H1 (cell line): Measurements from ENCODE around the gene DPYD. TPM values are rescaled to one million over a fixed set of nuclear protein-coding genes. Genes with fewer than 3 reads are reported as not detected.

Source experiments
- CTCF ChIA-PET: fragments of 300-600 bp; sonication (Branson Sonifier 250); formaldehyde crosslinking; loops from one replicate; lab custom pipeline; 2021; ENCODE audit not compliant: partially characterized antibody; lab: Charles Lee
- POLR2A ChIA-PET: fragments of 300-600 bp; sonication (Branson Sonifier 250); formaldehyde crosslinking; loops from one replicate; lab custom pipeline; 2021; ENCODE audit warnings: inconsistent platforms; ENCODE audit not compliant: partially characterized antibody; lab: Charles Lee
- DNase-seq, 2 experiments: peaks; one replicate each; pipeline versions ENCODE4 v3.0.0 to v3.0.0-alpha.2; 2010 to 2022; ENCODE audit warnings: low spot score in 2 of 2, low read depth in 1 of 2, mixed read lengths in 1 of 2
- FAIRE-seq: peaks from 2 replicates; lab custom pipeline; 2011; peaks lifted over from hg19 to GRCh38; lab: Jason Lieb, UNC
- H2AFZ ChIP-seq: 2 replicates; pipeline ENCODE4 v1.8.1; 2012; ENCODE audit warnings: low read length, inconsistent platforms
- H2AK5ac ChIP-seq: 2 replicates; pipeline ENCODE4 v1.6.1; 2013; ENCODE audit warnings: low read depth, low read length
- H2BK120ac ChIP-seq: replicated peaks from 2 replicates; pipeline ENCODE3; 2013; ENCODE audit warnings: low read depth, low read length, inconsistent platforms
- H2BK12ac ChIP-seq: 2 replicates; pipeline ENCODE4 v1.6.1; 2013; ENCODE audit warnings: low read depth, low read length
- H2BK15ac ChIP-seq: 2 replicates; pipeline ENCODE4 v1.6.1; 2013; ENCODE audit warnings: low read length
- H2BK20ac ChIP-seq: 2 replicates; pipeline ENCODE4 v1.6.1; 2013; ENCODE audit warnings: low read length
- H2BK5ac ChIP-seq: 2 replicates; pipeline ENCODE4 v1.6.1; 2013; ENCODE audit warnings: low read depth, low read length
- H3K14ac ChIP-seq: 2 replicates; pipeline ENCODE4 v1.6.1; 2013; ENCODE audit warnings: inconsistent platforms; ENCODE audit not compliant: insufficient read length
- H3K18ac ChIP-seq: 2 replicates; pipeline ENCODE4 v1.6.1; 2013; ENCODE audit warnings: low read length; ENCODE audit errors: extremely low read depth
- H3K23ac ChIP-seq: 2 replicates; pipeline ENCODE4 v1.6.1; 2013; ENCODE audit warnings: inconsistent platforms; ENCODE audit not compliant: insufficient read length
- H3K23me2 ChIP-seq: 2 replicates; pipeline ENCODE4 v1.6.1; 2013; ENCODE audit warnings: low read depth, low read length
- H3K27ac ChIP-seq: 2 replicates; pipeline ENCODE4 v1.6.1; 2011; ENCODE audit warnings: low read depth, low read length, inconsistent platforms
- H3K27me3 ChIP-seq, 4 experiments: replicated peaks in 1 of 4; 1 replicate in 1 of 4; 2 replicates in 3 of 4; pipeline versions ENCODE4 v1.6.1 to v1.8.1; 2011 to 2013; ENCODE audit warnings: low read length in 3 of 4, mild to moderate bottlenecking in 3 of 4, inconsistent platforms in 2 of 4, mixed read lengths in 2 of 4, moderate library complexity in 1 of 4; ENCODE audit not compliant: control insufficient read depth in 3 of 4, insufficient read depth in 3 of 4; ENCODE audit errors: extremely low read depth in 1 of 4
- H3K36me3 ChIP-seq, 4 experiments: 2 replicates each; pipeline versions ENCODE4 v1.6.1 to v1.8.1; 2011 to 2013; ENCODE audit warnings: mild to moderate bottlenecking in 4 of 4, low read length in 3 of 4, moderate library complexity in 2 of 4, control low read depth in 1 of 4, inconsistent platforms in 1 of 4; ENCODE audit not compliant: insufficient read depth in 4 of 4, control insufficient read depth in 2 of 4
- H3K4ac ChIP-seq: replicated peaks from 2 replicates; pipeline ENCODE3; 2013; ENCODE audit warnings: low read length, low read depth, mixed read lengths, inconsistent platforms; ENCODE audit not compliant: insufficient read length
- H3K4me1 ChIP-seq, 4 experiments: replicated peaks in 1 of 4; 1 replicate in 1 of 4; 2 replicates in 3 of 4; pipeline versions ENCODE4 v1.6.1 to v1.8.1; 2011 to 2013; ENCODE audit warnings: low read length in 3 of 4, inconsistent platforms in 2 of 4, mixed read lengths in 1 of 4; ENCODE audit not compliant: insufficient read depth in 4 of 4, control insufficient read depth in 3 of 4
- H3K4me2 ChIP-seq, 2 experiments: 2 replicates each; pipeline versions ENCODE4 v1.6.1 to v1.8.1; 2011 to 2013; ENCODE audit warnings: low read depth in 2 of 2, low read length in 2 of 2, control low read depth in 1 of 2, inconsistent platforms in 1 of 2, mild to moderate bottlenecking in 1 of 2; ENCODE audit not compliant: insufficient read depth in 1 of 2
- H3K4me3 ChIP-seq, 4 experiments: fragments of 200-600, 300-600 bp in 1 of 4; sonication (generic), shearing (Covaris generic), sonication (Bioruptor Twin) in 1 of 4; 2 replicates each; pipeline versions ENCODE4 v1.5.1 to v1.8.1; 2011 to 2016; ENCODE audit warnings: low read length in 4 of 4, low read depth in 3 of 4, control low read depth in 2 of 4, inconsistent platforms in 2 of 4, mild to moderate bottlenecking in 2 of 4, mixed read lengths in 1 of 4, moderate library complexity in 1 of 4; ENCODE audit not compliant: insufficient read depth in 2 of 4; ENCODE audit errors: extremely low read depth in 1 of 4
- H3K56ac ChIP-seq: replicated peaks from 2 replicates; pipeline ENCODE3; 2013; ENCODE audit warnings: low read depth, mild to moderate bottlenecking, mixed read lengths, low read length, inconsistent platforms; ENCODE audit not compliant: insufficient read length
- H3K79me1 ChIP-seq: 2 replicates; pipeline ENCODE4 v1.6.1; 2013; ENCODE audit warnings: low read depth, low read length, control low read depth
- H3K79me2 ChIP-seq, 2 experiments: 2 replicates each; pipeline versions ENCODE4 v1.6.1 to v1.8.1; 2012 to 2013; ENCODE audit warnings: low read length in 2 of 2, mild to moderate bottlenecking in 2 of 2, inconsistent platforms in 1 of 2; ENCODE audit not compliant: insufficient read depth in 2 of 2, control insufficient read depth in 1 of 2
- H3K9ac ChIP-seq, 4 experiments: replicated peaks in 1 of 4; 1 replicate in 1 of 4; 2 replicates in 3 of 4; pipeline versions ENCODE4 v1.6.1 to v1.8.1; 2011 to 2013; ENCODE audit warnings: low read depth in 3 of 4, low read length in 3 of 4, control low read depth in 2 of 4, mild to moderate bottlenecking in 2 of 4, moderate library complexity in 2 of 4, inconsistent platforms in 1 of 4; ENCODE audit errors: extremely low read depth in 1 of 4
- H3K9me3 ChIP-seq, 2 experiments: 2 replicates each; pipeline versions ENCODE4 v1.6.1 to v1.8.1; 2012 to 2013; ENCODE audit warnings: mild to moderate bottlenecking in 2 of 2, moderate library complexity in 2 of 2, control low read depth in 1 of 2, inconsistent platforms in 1 of 2, low read depth in 1 of 2, low read length in 1 of 2, mixed read lengths in 1 of 2; ENCODE audit not compliant: insufficient read depth in 2 of 2
- H4K20me1 ChIP-seq, 2 experiments: replicated peaks in 1 of 2; 2 replicates each; pipeline versions ENCODE3 to v1.8.1; 2011 to 2013; ENCODE audit warnings: inconsistent platforms in 2 of 2, low read length in 2 of 2, mild to moderate bottlenecking in 1 of 2; ENCODE audit not compliant: insufficient read depth in 2 of 2, control insufficient read depth in 1 of 2
- H4K5ac ChIP-seq: 2 replicates; pipeline ENCODE4 v1.6.1; 2013; ENCODE audit warnings: low read length, low read depth, mixed read lengths, inconsistent platforms; ENCODE audit not compliant: insufficient read length
- H4K8ac ChIP-seq: 2 replicates; pipeline ENCODE4 v1.8.0; 2013; ENCODE audit warnings: mild to moderate bottlenecking, moderate library complexity, low read length, inconsistent platforms; ENCODE audit not compliant: insufficient read depth; ENCODE audit errors: extremely low read depth
- H4K91ac ChIP-seq: replicated peaks from 2 replicates; pipeline ENCODE3; 2013; ENCODE audit warnings: low read length, mixed read lengths, inconsistent platforms; ENCODE audit not compliant: insufficient read length
- KDM1A ChIP-seq: fragments of 200-600, 300-600 bp; sonication (generic); IDR thresholded peaks from 2 replicates; pipeline ENCODE4 v1.7.1; 2016; ENCODE audit warnings: mild to moderate bottlenecking, low read length, borderline replicate concordance
- TAF1 ChIP-seq: IDR thresholded peaks from 2 replicates; pipeline ENCODE4 v1.6.1; 2011; ENCODE audit warnings: mild to moderate bottlenecking, low read depth, low read length
- WGBS, 2 experiments: shearing (Covaris generic) in 1 of 2; methylation state at CpG; one replicate each; pipeline versions ENCODE4 v1.1.6 to v1.1.7; 2013 to 2015; ENCODE audit warnings: low lambda C conversion rate in 2 of 2, mixed read lengths in 2 of 2, inconsistent platforms in 1 of 2, low coverage in 1 of 2, missing lambda C conversion rate in 1 of 2; ENCODE audit not compliant: insufficient replicate concordance in 2 of 2, insufficient coverage in 1 of 2, insufficient read length in 1 of 2; ENCODE audit errors: extremely low coverage in 1 of 2, missing lambda C conversion rate in 1 of 2; 5-methylcytosine and 5-hydroxymethylcytosine counted together
- polyA plus RNA-seq, 7 experiments: library from polyadenylated mRNA; depleted of rRNA in 3 of 7; stranded (reverse) in 5 of 7; unstranded in 2 of 7; fragments of >200 nt in 5 of 7; fragments of 200-250 nt in 2 of 7; gene quantifications; 1 replicate in 5 of 7; 2 replicates in 1 of 7; 4 replicates in 1 of 7; pipeline versions ENCODE4 v1.2.1 to v1.2.3, GENCODE V29; 2011 to 2013; ENCODE audit warnings: missing spikeins in 2 of 7, mixed read lengths in 2 of 7
- total RNA-seq: library from RNA; stranded (reverse); fragmentation: NEBNext Ultra II Directional; extraction: Animal tissue kit (Norgen Biotek cat#: 25700); gene quantifications from 2 replicates; pipeline ENCODE4 v1.2.1, GENCODE V29; 2021

The DPYD gene
- total and polyA plus RNA-seq, 2 of the 8 experiments (the other 6 are each of a cell fraction or from before 2014, with no cell fraction given): 0.29 to 0.73 TPM

GRCh38 chr1:97630281-97630680 is 290.6 kb downstream of the DPYD start:
- Histone ChIP-seq H2BK120ac (no peak overlapping the region), H2BK12ac (no peak overlapping the region), H3K23ac (no peak overlapping the region), H2AFZ (no peak overlapping the region), H3K56ac (no peak overlapping the region), H3K79me1 (no peaks in the 10 kb centered on the region), H3K4me1 (peaks cover 0 to 2% (median 0%) of the 10 kb centered on the region in 4 experiments; a peak in 1 of 7 replicates), H4K91ac (no peak overlapping the region), H4K20me1 (no peaks in the 10 kb centered on the region), H3K27me3 (no peaks in the 10 kb centered on the region), H3K4me2 (no peak overlapping the region), H2BK15ac (no peak overlapping the region), H2BK5ac (no peak overlapping the region), H4K5ac (no peak overlapping the region), H4K8ac (no peak overlapping the region), H3K9ac (no peak overlapping the region), H2AK5ac (no peak overlapping the region), H3K18ac (no peak overlapping the region), H3K9me3 (no peaks in the 10 kb centered on the region), H3K27ac (no peak overlapping the region), H3K79me2 (no peaks in the 10 kb centered on the region), H3K14ac (no peak overlapping the region), H3K36me3 (no peaks in the 10 kb centered on the region), H3K4me3 (no peak overlapping the region), H3K23me2 (no peaks in the 10 kb centered on the region), H2BK20ac (no peak overlapping the region), H3K4ac (no peak overlapping the region)
- WGBS, 2 experiments: 67% methylated on average over 1 of the region's 1 CpG; no CpG with 5 or more reads in 1 of the 2 experiments
- TF ChIP-seq KDM1A: no peak
- no peak for TF ChIP-seq TAF1
- ChIA-PET CTCF (no interaction called here), POLR2A (interaction anchor here (0.8 kb wide), 1 partner anchor 14 kb away, joined by 3 read pairs; no protein-coding TSS in a partner anchor)
- no peak for DNase-seq
- no peak for FAIRE-seq
